Neuron (in vitro differentiated cells): ENCODE results near the gene FCRLA.

Experiments used
- H2AFZ ChIP-seq: one replicate; pipeline ENCODE4 v1.6.1; 2013; ENCODE audit warnings: low read depth, mild to moderate bottlenecking, inconsistent platforms, low read length, moderate library complexity
- H3K27me3 ChIP-seq: one replicate; pipeline ENCODE4 v1.6.1; 2013; ENCODE audit warnings: low read length; ENCODE audit not compliant: insufficient read depth
- H3K36me3 ChIP-seq: one replicate; pipeline ENCODE4 v1.6.1; 2013; ENCODE audit warnings: low read length; ENCODE audit not compliant: insufficient read depth
- H3K4me1 ChIP-seq: one replicate; pipeline ENCODE4 v1.6.1; 2013; ENCODE audit warnings: low read length; ENCODE audit not compliant: insufficient read depth
- H3K4me3 ChIP-seq: 2 replicates; pipeline ENCODE4 v1.5.1; 2013; ENCODE audit warnings: mild to moderate bottlenecking, low read length, moderate library complexity
- H3K9me3 ChIP-seq: one replicate; pipeline ENCODE4 v1.6.1; 2013; ENCODE audit warnings: low read length

Gene FCRLA

GRCh38 chr1:161763522-161764098, 56.6 kb downstream of the FCRLA start:
- peaks cover 5% of the 10 kb centered on the region for H3K36me3 ChIP-seq
- H2AFZ ChIP-seq: no peak overlapping the region
- no peaks in the 10 kb centered on the region for H3K4me1 ChIP-seq
- no peaks in the 10 kb centered on the region for H3K27me3 ChIP-seq
- no peaks in the 10 kb centered on the region for H3K9me3 ChIP-seq
- no peak overlapping the region for H3K4me3 ChIP-seq
